GM12872 (cell line): Measurements from ENCODE around the gene EPB41L4B.

ENCODE experiments used
- TF ChIP-seq, protein P1 (sequence below): IDR thresholded peaks from 3 replicates; pipeline ENCODE4 v1.5.1; 2011; ENCODE audit warnings: low read depth, mild to moderate bottlenecking, low read length, moderate library complexity; ENCODE audit not compliant: insufficient read depth

Gene EPB41L4B

DNA sequence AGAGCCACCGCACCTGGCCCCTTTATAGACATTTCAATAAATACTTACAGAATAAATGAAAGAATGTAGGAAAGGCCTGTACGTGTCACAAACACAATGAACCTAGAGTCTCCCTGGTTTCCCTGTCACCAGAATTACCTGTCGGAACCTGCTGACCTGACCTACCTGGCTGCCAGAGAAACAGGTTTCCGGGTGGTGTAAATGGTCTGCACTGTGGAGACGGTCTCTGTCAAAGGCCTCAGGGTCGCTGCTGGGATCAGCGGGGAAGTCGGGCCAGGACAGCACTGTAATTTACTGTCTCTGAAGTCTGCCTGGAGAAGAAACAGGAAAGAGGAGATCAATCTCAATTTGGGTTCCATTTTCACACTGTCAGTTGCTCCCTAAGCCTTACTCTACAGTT, 144.5 kb downstream of the EPB41L4B start:
- TF ChIP-seq, protein P1, sequence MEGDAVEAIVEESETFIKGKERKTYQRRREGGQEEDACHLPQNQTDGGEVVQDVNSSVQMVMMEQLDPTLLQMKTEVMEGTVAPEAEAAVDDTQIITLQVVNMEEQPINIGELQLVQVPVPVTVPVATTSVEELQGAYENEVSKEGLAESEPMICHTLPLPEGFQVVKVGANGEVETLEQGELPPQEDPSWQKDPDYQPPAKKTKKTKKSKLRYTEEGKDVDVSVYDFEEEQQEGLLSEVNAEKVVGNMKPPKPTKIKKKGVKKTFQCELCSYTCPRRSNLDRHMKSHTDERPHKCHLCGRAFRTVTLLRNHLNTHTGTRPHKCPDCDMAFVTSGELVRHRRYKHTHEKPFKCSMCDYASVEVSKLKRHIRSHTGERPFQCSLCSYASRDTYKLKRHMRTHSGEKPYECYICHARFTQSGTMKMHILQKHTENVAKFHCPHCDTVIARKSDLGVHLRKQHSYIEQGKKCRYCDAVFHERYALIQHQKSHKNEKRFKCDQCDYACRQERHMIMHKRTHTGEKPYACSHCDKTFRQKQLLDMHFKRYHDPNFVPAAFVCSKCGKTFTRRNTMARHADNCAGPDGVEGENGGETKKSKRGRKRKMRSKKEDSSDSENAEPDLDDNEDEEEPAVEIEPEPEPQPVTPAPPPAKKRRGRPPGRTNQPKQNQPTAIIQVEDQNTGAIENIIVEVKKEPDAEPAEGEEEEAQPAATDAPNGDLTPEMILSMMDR: no peak

DNA sequence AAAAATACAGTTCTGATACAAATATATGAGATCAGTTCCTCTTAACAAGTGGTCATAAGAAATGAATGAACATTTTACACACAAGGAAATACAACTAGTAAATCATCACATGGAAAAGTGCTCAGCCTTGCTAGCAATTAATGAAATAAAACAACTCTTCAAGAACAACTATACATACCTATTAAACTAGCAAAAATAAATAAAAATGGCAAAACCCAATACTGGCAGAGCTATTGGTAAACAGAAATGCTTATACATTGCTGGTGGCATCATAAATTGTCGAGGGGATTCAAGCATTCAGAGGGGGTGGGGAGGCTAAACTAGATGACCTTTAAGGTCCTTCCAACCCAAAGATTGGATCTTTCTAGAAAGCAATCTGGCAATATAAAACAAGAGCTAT, 147.9 kb downstream of the EPB41L4B start:
- TF ChIP-seq, protein P1: no peak

DNA sequence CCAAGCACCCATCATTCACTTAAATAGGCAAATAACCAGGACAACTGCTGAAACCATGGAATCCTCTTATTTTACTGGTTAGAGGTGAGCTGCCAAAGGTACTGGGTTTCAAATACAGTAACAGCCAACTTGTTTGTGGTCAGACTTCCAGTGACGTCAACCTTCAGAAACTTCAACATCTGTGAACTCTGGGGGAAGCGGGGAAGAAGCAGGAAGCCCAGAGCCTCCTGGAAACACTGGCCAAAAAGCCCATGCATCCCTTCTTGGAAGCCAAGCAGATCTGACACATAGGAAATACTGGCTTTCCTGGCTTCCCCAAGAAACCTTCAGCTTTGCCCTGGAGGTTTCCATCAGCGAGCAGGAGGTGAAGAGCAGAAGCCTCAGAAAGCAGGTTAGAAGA, 148.9 kb downstream of the EPB41L4B start:
- TF ChIP-seq, protein P1: no peak

DNA sequence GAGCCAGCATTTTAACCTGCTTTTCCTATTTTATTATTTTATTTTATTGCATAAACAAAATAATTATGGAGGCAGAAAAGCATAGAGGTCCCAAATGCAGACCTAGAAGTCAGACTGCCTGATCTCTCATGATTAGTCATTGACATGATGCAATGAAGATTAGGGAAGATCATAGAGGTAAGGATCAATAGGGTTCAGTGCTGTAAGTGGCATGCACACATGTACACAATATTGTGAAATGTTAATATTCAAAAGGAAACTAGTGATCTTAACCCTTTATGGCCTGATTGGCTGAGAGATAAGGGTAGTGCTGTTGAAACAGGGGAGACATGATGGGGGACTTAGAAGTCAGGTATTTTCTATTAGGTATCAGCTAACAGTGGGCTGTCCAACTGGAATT, 152.7 kb downstream of the EPB41L4B start:
- TF ChIP-seq, protein P1: no peak

DNA sequence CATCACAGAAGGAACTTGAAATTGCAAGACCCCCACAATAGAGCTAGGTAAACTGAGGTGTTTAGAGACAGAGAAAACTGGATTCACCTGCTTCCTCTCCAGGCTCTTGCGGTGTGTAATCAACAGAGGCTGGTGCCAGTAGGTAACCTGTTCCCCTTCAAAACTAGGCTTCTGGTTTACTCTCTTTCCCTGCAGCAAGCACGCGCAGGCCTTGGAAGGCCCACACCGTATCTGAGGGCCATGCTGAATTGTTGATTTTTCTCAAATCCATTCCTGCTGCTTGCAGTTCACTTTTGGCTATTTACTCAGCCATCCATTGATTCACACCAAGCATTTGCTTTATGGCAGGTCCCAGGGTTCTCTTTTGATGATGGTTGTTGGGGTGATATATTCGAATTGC, 153.1 kb downstream of the EPB41L4B start:
- TF ChIP-seq, protein P1: no peak

DNA sequence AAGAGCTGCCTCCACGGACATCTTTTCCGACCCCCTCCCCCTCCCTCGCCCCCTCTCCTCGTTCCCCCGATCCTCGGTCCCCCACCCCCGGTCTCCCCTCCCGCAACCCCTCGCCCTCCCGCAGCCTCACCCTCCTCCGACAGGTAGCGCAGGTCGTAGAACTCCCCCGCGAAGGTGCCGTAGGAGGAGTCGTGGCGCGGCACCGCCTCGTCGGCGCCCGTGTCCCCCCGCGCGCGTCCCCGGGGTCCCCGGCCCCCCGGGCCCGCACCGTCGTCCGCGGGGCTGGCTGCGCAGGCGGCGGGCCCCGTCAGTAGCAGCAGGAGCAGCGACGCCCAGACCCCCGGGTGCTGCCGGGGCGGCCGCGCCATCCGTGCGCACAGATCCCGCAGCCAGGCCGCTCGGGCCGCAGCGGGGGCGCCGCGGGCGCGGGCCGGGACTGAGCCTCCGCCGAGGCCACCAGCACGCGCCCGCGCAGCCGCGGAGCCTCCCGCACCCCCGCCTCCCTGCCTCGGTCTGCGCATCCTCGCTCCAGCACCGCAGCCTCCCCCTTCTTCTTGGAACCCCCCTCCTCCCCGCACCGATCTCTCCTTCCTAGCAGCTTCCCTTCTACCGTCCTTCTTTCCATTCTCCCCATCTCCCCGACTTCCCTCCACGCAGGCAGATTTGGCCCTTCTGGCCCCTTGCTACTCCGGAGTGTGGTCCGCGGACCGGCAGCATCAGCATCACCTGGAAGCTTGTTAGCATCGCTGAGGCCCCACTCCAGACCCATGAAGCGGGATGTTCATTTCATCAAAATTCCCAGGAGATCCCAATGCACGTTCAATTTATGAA, 153.9 kb downstream of the EPB41L4B start, which contains the start of gene FRRS1L:
Gene FRRS1L (minus strand): TSS at position 479 of the 831 bp plus-strand sequence. CDS start 111 bp downstream, at position 368.
- TF ChIP-seq, protein P1: no peak

DNA sequence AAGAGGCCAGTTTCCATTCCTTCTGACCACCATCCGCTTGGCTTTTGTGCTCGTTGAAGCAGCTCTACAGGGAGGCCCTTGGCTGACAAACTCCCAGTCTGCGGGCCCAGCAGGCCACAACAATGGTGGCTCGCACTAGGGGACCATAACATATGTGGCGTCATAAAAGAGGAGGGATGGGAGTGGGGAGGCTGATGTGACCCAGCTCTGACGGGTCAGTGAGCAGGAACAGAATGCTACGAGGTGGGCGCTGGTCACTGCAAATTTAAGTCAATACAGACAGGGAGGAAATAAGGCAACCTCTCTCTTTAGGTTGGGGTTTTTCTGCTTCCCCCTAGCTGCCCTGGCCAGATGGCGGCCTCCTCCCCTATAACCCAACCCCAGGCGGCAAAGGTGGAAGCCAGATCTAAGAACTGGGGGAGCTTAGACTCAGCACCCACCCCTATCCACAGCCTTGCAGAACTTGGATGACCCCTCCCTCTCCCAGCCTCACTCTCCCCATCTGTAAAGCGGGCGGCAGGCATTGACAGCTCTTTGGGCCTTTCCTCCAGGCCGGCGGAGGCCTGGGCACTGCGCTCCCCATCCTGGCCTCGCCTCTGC, 154.6 kb downstream of the EPB41L4B start:
- TF ChIP-seq, protein P1: no peak
